Measurements from ENCODE around the gene SLC6A12.

The SLC6A12 gene

GRCh38 chr12:212715-213526 is 1.0 kb downstream of the SLC6A12 start:
- no peak for DNase-seq

GRCh38 chr12:212415-212714 is 1.6 kb downstream of the SLC6A12 start:
- no peak for DNase-seq

- DNase-seq = no peak
Observed at GRCh38 chr12:211639-212414, 2.1 kb downstream of the SLC6A12 start.

- no peak for DNase-seq
Observed at GRCh38 chr12:211142-211465, 2.9 kb downstream of the SLC6A12 start.

DNA sequence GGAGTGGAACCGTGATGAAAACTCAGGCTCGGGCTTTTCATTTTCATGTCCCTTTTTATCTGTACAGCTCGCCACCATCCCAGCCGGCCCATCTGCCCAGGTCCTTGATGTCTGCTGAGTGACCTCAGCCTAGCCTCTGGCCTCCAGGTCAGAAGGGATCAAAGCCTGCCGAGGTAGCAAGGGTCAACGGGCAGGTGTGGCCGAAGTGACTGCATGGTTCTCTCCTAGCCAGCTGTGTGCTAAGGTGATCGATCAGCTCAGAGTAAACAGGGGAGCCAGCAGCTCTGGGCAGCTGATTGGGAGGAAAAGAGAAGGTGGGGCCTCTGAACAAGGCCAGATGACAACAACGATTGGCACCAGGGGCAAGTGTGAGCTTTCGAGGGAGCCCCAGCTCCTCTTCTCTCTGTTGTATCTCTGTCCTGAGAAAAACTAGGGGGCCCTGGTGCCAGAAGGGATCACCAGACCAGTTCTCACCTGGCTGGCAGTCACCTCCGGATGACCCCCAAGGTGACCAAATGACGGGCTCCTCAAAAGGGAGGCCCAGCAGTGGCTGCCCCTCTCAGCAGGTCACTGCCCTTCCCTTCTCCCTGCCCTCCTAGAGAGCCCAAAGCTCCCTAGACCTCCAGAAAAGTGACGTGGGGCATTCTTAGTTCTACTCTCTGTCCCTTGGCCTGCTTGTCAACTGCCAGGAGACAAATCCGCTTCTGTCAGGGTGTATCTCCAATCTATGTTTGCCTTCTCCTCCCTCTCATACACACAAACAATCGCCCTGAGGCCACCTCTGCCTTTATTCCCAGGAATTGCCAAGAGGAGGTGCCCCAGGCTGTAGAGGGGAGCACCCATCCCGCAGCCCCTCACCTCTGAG is 3.4 kb downstream of the SLC6A12 start:
- no peak for DNase-seq

GRCh38 chr12:209851-210250 is 4.1 kb downstream of the SLC6A12 start:
- no peak for DNase-seq

DNA sequence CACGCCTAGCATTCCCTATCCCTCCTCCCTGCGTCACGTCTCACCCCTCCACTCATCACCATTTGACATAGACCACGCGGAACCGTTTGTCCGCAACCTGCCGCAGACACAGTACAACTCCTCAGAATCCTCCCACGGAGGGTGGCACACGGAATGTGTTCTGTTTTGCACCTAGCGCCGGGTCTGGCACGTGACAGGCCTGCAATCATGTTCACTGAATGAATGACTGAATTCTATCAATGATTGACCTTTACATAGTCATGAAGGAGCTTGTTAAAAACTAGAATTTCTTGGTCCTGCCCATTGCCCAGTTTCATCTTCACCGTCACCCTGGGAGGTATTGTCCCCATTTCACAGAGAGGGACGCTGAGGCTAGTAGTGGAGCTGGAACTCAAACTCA is 4.7 kb downstream of the SLC6A12 start:
- DNase-seq = no peak

DNA sequence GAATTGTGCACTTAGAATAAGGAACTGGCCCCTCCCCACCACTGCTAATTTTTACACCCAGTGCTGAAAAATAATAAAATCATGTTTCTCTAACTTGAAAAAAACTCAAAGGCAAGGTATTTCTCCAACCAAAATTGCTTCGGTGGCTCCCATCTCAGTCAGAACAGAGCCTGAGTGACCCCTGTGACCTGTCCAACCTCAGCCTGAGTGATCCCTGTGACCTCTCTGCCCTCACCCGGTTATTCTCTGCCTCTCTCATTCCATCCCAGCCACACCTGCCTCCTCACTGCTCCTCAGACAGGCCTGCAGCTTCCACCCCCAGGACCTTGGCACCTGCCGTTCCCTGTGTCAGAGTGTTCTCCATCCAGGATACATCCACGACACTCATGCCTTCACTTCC is 5.1 kb downstream of the SLC6A12 start:
- DNase-seq = no peak

DNA sequence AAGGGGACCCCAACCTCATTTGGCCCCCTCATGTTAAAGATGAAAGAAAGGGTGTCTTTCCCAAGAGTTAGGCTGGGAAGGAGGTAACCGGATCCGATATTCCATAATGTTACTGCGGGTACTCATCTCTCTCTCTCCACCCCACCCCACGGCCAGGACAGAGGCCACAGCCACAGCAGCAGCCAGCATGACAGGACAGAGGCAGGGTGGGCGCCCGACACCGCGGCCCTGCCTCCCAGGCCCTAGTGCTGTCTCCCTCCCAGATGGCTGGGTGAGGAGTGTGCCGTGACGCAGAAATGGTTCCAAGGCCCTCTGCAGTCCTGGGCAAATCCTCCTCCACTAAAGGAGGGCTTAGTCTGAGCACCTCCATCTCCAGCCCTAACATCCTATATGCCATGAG is 6.2 kb downstream of the SLC6A12 start:
- DNase-seq = no peak

DNA sequence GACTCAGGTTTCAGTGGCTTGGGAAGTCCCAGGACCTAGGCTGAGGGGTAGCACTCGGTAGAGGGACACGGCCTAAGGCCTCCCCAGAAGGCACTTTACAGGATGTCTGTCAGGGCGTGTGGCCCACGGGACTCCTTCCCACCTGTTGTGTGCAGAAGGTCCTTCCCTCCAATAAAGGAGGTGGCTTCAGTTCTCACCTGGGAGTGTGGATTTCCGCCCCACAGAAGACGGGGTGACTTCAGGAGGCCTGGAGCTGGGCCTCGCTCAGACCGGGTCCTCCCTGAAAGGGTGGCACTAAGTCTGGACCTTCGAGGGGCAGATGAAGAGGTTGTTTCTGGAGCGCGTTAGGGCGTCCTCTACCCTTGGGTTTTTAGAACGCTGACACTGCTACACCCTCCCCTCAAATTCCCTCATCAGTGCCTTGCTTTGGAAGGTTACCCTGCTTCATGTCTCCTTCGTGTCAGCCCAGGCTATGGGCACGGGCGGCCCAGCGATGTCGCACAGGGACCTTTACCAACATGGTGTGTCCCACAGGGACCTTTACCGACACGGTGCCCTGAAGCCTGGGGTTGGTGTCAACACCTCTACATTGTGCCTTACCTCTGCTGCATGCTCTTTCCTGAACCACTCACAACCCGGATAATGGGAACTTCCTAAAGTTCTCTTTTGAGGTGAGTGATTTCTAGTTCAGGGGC is 7.1 kb downstream of the SLC6A12 start:
- no peak for DNase-seq

- DNase-seq = no peak
Observed at GRCh38 chr12:205026-205425, 8.9 kb downstream of the SLC6A12 start.

- DNase-seq = no peak
Observed at GRCh38 chr12:204261-204678, 9.7 kb downstream of the SLC6A12 start.

DNA sequence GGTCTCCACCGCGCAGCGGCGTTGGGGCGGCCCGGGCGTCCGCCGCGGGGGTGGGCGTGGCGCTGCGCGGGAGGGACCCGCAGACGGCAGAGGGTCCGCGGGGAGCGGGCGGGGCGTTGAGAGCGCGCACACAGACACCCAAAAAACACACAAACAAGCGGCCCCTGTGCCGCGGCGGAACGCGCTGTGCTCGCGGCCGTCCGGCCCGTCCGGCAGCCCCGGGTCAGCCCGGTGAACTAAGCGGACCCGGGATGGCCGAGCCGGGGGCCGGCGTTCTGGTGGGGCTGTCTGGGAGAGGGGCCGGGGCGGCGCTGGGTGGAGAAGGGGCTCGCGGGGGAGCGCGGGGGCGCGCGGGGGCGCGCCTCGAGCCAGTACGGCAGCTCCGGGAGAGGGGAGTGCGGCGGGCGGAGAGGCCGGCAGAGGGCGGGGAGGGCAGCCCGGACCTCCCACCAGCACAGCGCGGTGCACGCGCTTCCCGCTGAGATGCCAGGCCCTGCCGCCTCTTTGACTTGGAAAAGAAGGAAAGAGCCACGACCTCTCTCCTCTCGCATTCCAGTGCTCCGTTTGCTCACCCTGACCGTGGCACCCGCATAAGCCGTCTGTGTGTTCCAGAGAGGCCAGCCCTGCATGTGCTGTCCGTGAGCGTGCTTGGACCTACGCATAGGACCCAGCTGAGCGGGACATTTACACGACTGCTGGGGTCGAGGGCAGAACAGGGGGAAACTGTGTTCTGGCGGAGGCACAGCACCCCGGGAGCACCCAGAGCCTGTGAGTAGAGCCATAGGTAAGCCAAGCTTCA is 10.3 kb downstream of the SLC6A12 start:
- no peak for DNase-seq

DNA sequence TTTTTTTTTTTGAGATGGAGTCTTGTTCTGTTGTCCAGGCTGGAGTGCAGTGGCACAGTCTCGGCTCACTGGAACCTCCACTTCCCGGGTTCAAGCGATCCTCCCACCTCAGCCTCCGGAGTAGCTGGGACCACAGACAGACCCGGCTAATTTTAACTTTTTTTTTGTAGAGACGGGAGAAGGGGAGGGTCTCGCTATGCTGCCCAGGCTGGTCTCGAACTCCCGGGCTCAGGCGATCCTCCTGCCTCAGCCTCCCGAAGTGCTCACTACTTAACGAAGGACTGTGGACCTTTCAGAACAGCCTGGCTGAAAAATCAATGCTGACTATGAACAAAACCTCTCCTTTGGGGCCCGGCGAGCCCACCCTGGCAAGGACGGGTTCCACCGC is 10.9 kb downstream of the SLC6A12 start:
- no peak for DNase-seq

GRCh38 chr12:202081-202731 is 11.8 kb downstream of the SLC6A12 start:
- DNase-seq = no peak

DNA sequence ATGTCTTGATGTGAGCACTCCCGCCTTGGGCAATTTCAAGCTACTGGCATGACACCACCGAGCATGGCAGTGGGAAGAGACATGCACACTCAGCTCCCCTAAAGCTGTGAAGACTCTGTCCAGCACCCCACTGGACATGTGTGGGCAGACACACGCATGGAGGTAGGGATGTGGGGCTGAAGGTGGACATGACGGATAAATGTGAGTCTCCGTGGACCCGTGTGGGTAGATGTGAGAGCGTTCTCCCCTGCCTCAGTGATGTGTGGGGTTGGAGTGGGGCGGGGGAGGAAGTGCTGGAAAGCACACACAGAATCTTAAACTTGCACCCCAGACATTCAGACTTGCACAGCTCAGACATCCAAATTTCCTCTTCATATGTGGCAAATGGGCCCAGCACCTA is 12.6 kb downstream of the SLC6A12 start:
- no peak for DNase-seq

- no peak for DNase-seq
Observed at GRCh38 chr12:198705-199104, 15.3 kb downstream of the SLC6A12 start.

DNA sequence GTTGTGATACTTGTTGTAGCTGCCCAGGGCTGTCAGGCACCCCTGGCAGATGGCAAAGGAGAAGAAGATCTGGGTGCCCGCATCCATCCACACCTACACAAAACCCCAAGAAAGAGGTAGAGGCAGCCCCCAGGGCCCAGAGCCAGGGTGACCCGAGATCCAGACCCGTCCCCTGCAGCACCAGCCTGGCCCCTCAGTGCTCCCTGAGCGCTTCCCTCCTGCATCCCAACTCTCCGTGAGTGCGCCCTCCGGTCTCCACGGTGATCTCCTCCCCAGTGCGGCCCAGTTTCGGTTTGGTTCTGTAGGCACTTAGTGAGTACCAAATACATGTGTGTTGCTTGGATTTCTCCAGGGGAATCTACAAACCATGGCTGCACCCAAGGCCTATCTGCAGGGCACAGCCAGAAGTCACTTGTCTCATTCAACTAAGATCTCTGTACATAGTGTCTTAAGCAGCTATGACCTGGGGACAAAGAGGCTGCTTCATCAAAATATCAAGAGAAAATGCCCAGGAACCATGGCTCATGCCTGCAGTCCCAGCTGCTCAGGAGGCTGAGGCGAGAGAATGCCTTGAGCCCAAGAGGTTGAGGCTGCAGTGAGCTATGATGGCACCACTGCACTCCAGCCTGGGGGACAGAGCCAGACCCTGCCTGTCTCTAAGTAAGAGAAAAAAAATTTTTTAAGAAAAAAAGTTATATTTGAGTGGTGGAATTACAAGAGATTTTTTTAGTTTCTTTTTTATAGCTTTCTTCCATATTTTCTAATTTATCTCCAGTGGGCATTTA is 15.9 kb downstream of the SLC6A12 start:
- DNase-seq = no peak

DNA sequence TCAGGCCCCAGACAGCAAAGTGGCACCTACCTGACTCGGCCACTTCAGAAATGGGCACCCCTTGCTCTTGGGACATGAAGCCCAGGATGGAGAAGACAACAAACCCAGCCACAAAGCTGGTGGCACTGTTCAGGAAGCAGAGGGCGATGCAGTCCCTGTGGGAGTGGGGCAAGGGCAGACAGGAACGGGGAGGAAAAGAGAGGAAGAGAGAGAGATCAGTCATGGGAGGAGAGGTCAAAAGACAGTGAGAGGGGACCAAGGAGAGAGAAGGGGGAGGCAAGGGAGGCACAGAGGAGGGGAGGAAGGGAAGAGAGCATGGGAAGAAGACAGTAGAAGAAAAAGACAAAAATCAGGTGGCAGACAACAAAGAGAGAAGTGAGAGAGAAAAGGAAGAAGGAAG is 16.6 kb downstream of the SLC6A12 start:
- DNase-seq = no peak

DNA sequence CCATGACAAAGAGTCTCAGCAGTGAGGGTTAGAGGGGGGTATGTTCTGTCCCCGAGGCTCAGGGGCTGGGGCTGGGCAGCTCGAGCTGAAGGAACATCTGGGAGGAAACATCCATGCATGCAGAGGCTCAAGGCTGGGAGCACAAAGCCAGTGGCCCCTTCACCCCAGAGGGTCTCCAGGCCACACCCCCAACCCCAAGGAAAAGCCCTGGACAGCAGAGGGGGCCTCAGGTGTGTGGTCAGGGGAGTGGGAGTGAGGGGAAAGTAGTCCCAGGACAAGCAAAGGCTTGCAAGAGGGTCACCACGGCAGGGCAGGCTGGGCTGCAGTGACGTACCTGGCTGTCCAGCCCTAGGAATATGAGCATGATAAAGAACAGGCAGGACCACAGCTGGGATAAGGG is 17.5 kb downstream of the SLC6A12 start:
- DNase-seq = no peak

DNA sequence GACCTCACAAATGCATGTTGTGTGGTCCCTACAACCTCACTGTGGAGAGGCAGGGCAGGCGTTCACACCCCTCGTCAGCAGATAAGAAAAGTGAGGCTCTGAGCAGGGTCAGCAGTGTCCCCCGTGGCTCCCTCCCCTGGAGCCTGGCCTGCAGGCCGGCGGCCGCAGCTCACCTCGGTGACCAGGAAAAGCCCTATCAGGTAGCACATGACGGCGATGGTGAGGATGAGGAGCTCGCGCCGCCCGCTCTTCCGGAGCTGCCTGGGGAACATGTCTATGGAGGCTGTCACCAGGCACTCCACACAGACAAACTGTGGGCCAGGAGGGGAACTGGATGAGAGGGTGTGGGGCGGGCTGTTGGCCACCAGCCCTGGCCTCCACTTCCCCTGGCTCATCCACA is 18.0 kb downstream of the SLC6A12 start:
- DNase-seq = no peak

All from NCI-H226 (cell line).